HepG2 (cell line): ENCODE results near the gene NEURL2. TPM values are rescaled to one million over a fixed set of nuclear protein-coding genes. Genes with fewer than 3 reads are reported as not detected.

ENCODE experiments used
- ATRX ChIP-seq: sonication (generic); formaldehyde crosslinking; IDR thresholded peaks from 2 replicates; pipeline ENCODE4 v1.4.0; 2020; ENCODE audit warnings: missing genetic modification reagents, borderline replicate concordance
- CENPX ChIP-seq: sonication (generic); formaldehyde crosslinking; IDR thresholded peaks from 2 replicates; pipeline ENCODE4 v1.9.0; 2021; ENCODE audit warnings: mild to moderate bottlenecking, missing genetic modification reagents, moderate library complexity
- ERF ChIP-seq: IDR thresholded peaks from 2 replicates; pipeline ENCODE4 v1.6.1; 2018; ENCODE audit warnings: missing biosample characterization, missing genetic modification reagents
- ETS1 ChIP-seq: sonication (generic); formaldehyde crosslinking; IDR thresholded peaks from 2 replicates; pipeline ENCODE4 v1.4.0; 2020; ENCODE audit warnings: missing genetic modification reagents
- ETV5 ChIP-seq: IDR thresholded peaks from 2 replicates; pipeline ENCODE4 v1.6.1; 2018; ENCODE audit warnings: missing biosample characterization, missing genetic modification reagents, inconsistent platforms, borderline replicate concordance
- GABPA ChIP-seq, 2 experiments: IDR thresholded peaks; 2 replicates each; pipeline ENCODE4 v1.6.1; 2011 to 2016; ENCODE audit warnings: low read depth in 2 of 2, low read length in 1 of 2, missing biosample characterization in 1 of 2, missing genetic modification characterization in 1 of 2
- HOXD1 ChIP-seq: sonication (generic); formaldehyde crosslinking; IDR thresholded peaks from 2 replicates; pipeline ENCODE4 v1.5.0; 2020; ENCODE audit warnings: missing genetic modification reagents
- KAT8 ChIP-seq: IDR thresholded peaks from 2 replicates; pipeline ENCODE4 v1.6.1; 2016; ENCODE audit warnings: missing genetic modification reagents, missing compliant biosample characterization
- LCORL ChIP-seq, 2 experiments: fragments of 450-650 bp in 1 of 2; sonication (generic) in 1 of 2; formaldehyde crosslinking in 1 of 2; IDR thresholded peaks; 2 replicates each; pipeline versions ENCODE4 v1.5.0 to v1.6.1; 2017 to 2020; ENCODE audit warnings: antibody characterized with exemption in 1 of 2, missing genetic modification reagents in 1 of 2
- MED1 ChIP-seq: sonication (generic); formaldehyde crosslinking; IDR thresholded peaks from 2 replicates; pipeline ENCODE4 v1.4.0; 2020; ENCODE audit warnings: missing genetic modification reagents
- NCOA1 ChIP-seq: sonication (generic); formaldehyde crosslinking; IDR thresholded peaks from 2 replicates; pipeline ENCODE4 v1.9.0; 2021; ENCODE audit warnings: missing genetic modification reagents
- SETDB1 ChIP-seq: sonication (generic); formaldehyde crosslinking; IDR thresholded peaks from 2 replicates; pipeline ENCODE4 v1.5.1; 2020; ENCODE audit warnings: missing genetic modification reagents, mild to moderate bottlenecking, borderline replicate concordance
- SMC3 ChIP-seq: IDR thresholded peaks from 2 replicates; pipeline ENCODE4 v1.6.1; 2011; ENCODE audit warnings: low read length, improper control_type of control experiment
- TCF12 ChIP-seq, 2 experiments: fragments of 450-650 bp in 1 of 2; sonication (generic) in 1 of 2; formaldehyde crosslinking in 1 of 2; IDR thresholded peaks; 2 replicates each; pipeline versions ENCODE4 v1.6.1 to v1.8.0; 2017 to 2022; ENCODE audit warnings: antibody characterized with exemption in 1 of 2, mild to moderate bottlenecking in 1 of 2, missing genetic modification reagents in 1 of 2, moderate library complexity in 1 of 2
- YEATS2 ChIP-seq: sonication (generic); formaldehyde crosslinking; IDR thresholded peaks from 2 replicates; pipeline ENCODE4 v1.4.0; 2020; ENCODE audit warnings: missing genetic modification reagents, borderline replicate concordance
- ZBTB43 ChIP-seq: sonication (generic); formaldehyde crosslinking; conservative IDR thresholded peaks from 2 replicates; pipeline ENCODE4 v1.4.0; 2020; ENCODE audit warnings: missing genetic modification reagents
- ZBTB7A ChIP-seq: sonication (generic); formaldehyde crosslinking; IDR thresholded peaks from 2 replicates; pipeline ENCODE4 v1.8.0; 2022; ENCODE audit warnings: mild to moderate bottlenecking, missing genetic modification reagents
- ZNF12 ChIP-seq: sonication (generic); formaldehyde crosslinking; IDR thresholded peaks from 2 replicates; pipeline ENCODE4 v1.5.0; 2020; ENCODE audit warnings: missing genetic modification reagents
- ZNF256 ChIP-seq: sonication (generic); formaldehyde crosslinking; conservative IDR thresholded peaks from 2 replicates; pipeline ENCODE4 v1.4.0; 2020; ENCODE audit warnings: missing genetic modification reagents
- ZNF574 ChIP-seq: sonication (generic); formaldehyde crosslinking; IDR thresholded peaks from 2 replicates; pipeline ENCODE4 v1.4.0; 2020; ENCODE audit warnings: missing genetic modification reagents
- polyA plus RNA-seq, 8 experiments: library from polyadenylated mRNA; depleted of rRNA in 3 of 8; stranded (reverse) in 7 of 8; unstranded in 1 of 8; fragments of >200 nt; fragmentation: Illumina TruSeq in 4 of 8; extraction: Trizol in 4 of 8; gene quantifications; 2 replicates each; pipeline versions ENCODE4 v1.2.1 to v1.2.3, GENCODE V29; 2011 to 2016; ENCODE audit warnings: low read depth in 4 of 8, missing spikeins in 1 of 8, mixed read lengths in 1 of 8; ENCODE audit not compliant: insufficient read depth in 1 of 8
- total RNA-seq, 5 experiments: library from RNA; depleted of rRNA; stranded (reverse); fragments of >200 nt; fragmentation: Illumina TruSeq; extraction: Trizol; gene quantifications; 2 replicates each; pipeline ENCODE4 v1.2.3, GENCODE V29; 2016; ENCODE audit warnings: low read depth in 1 of 5
- TF ChIP-seq, protein P1 (sequence below): sonication (generic); formaldehyde crosslinking; conservative IDR thresholded peaks from 2 replicates; pipeline ENCODE4 v1.8.1; 2023; ENCODE audit warnings: missing genetic modification reagents

Gene NEURL2
- total and polyA plus RNA-seq, 2 of the 13 experiments (the other 11 are each of a cell fraction or from before 2014, with no cell fraction given), result 7.2 to 9.7 TPM

DNA sequence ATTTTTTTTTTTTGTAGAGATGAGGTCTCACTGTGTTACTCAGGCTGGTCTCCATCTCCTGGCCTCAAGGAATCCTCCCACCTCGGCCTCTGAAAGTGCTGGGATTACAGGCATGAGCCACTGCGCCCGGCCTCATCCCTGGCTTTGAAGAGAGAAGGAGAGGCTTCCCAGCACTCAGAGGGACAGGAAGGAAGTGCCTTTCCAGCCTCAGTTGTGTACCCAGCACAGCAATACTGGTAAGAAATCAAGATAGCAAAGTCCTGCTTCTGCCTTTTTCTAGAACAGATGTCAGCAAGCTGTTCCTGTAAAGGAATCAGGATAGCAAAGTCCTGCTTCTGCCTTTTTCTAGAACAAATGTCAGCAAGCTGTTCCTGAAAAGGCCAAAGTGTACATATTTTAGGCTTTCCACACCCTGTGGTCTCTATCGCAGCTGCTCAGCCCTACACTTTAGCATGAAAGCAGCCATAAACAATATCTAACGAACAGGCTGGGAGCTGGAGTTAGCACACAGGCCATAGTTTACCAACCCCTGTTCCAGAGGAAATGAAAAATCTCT is 27.3 kb upstream of the NEURL2 start (continued):
- TF ChIP-seq ZNF12 (CRISPR knock-in tag) (0 out of 2 replicates have a peak, but pooled peaks have one; percentile 21), ETV5 (CRISPR knock-in tag) (peak; percentile 57; the same call in 1 of the 2 replicates), LCORL (IDR thresholded peaks at IDR 0.05) (no peak), LCORL (CRISPR knock-in tag; IDR thresholded peaks at IDR 0.05) (peak; percentile 78; the same call in 1 of the 2 replicates), KAT8 (CRISPR knock-in tag) (0 out of 2 replicates have a peak, but pooled peaks have one; percentile 40), MED1 (peak; percentile 50; the same call in 1 of the 2 replicates), ZNF256 (CRISPR knock-in tag) (0 out of 2 replicates have a peak, but pooled peaks have one; percentile 43), HOXD1 (peak; percentile 29; the same call in 1 of the 2 replicates), ERF (CRISPR knock-in tag) (peak; percentile 17; the same call in 1 of the 2 replicates), CENPX (CRISPR knock-in tag) (no peak), SMC3 (no peak), ZBTB7A (CRISPR knock-in tag) (no peak), SETDB1 (CRISPR knock-in tag) (no peak), ZNF574 (CRISPR knock-in tag) (0 out of 2 replicates have a peak, but pooled peaks have one; percentile 13), ZBTB43 (CRISPR knock-in tag) (0 out of 2 replicates have a peak, but pooled peaks have one; percentile 22), NCOA1 (CRISPR knock-in tag) (0 out of 2 replicates have a peak, but pooled peaks have one; percentile 21), ATRX (CRISPR knock-in tag) (no peak), YEATS2 (CRISPR knock-in tag) (peak; percentile 12; the same call in 1 of the 2 replicates), TCF12 (IDR thresholded peaks at IDR 0.05) (no peak), TCF12 (CRISPR knock-in tag; IDR thresholded peaks at IDR 0.05) (no peak; the same call in 1 of the 2 replicates), ETS1 (CRISPR knock-in tag) (peak; percentile 68; the same call in 1 of the 2 replicates), GABPA (IDR thresholded peaks at IDR 0.05; ENCODE audit: low read depth, low read length) (no peak), GABPA (CRISPR knock-in tag; IDR thresholded peaks at IDR 0.05; ENCODE audit: low read depth) (peak; percentile 35; the same call in 1 of the 2 replicates)
- TF ChIP-seq, protein P1, sequence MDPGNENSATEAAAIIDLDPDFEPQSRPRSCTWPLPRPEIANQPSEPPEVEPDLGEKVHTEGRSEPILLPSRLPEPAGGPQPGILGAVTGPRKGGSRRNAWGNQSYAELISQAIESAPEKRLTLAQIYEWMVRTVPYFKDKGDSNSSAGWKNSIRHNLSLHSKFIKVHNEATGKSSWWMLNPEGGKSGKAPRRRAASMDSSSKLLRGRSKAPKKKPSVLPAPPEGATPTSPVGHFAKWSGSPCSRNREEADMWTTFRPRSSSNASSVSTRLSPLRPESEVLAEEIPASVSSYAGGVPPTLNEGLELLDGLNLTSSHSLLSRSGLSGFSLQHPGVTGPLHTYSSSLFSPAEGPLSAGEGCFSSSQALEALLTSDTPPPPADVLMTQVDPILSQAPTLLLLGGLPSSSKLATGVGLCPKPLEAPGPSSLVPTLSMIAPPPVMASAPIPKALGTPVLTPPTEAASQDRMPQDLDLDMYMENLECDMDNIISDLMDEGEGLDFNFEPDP, result 0 out of 2 replicates have a peak, but pooled peaks have one; percentile 52
